GM12891 (cell line): ENCODE data around the gene NEDD4.

ENCODE experiments used
- PAX5 ChIP-seq: IDR thresholded peaks from 2 replicates; pipeline ENCODE4 v1.6.1; 2011; ENCODE audit warnings: low read length, moderate library complexity, mild to moderate bottlenecking; ENCODE audit not compliant: insufficient read depth, severe bottlenecking
- POLR2A ChIP-seq: IDR thresholded peaks from 2 replicates; pipeline ENCODE4 v1.6.1; 2011; ENCODE audit warnings: low read depth, low read length, control low read depth
- TAF1 ChIP-seq: IDR thresholded peaks from 2 replicates; pipeline ENCODE4 v1.6.1; 2011; ENCODE audit warnings: low read depth, low read length, control low read depth

DNA sequence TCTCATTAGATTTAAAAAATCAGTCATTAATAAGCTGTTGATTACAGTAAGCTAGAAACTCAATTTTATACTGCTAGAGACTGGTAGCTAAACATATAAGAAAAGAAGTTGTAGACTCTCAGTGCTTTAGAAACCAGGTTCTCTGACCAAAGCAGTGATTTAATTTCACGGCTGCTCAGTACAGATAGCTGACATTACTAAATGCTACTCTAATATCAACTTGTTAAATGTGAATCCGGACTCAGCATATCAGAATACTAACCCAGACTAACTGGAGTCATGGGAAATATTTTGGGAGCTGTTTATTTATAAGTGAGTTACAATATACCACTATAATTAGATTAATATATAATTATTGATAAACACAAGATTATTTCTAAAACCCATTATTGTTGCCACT, 80.4 kb downstream of the NEDD4 start:
- no peak for TF ChIP-seq POLR2A
- no peak for TF ChIP-seq TAF1
- TF ChIP-seq PAX5 = no peak
